GM20000 (cell line): Measurements from ENCODE around the gene KIF15.

Source experiments
- DNase-seq: peaks from one replicate; pipeline ENCODE4 v3.0.0; 2012; ENCODE audit warnings: low spot score
- TF ChIP-seq, protein P1 (sequence below): IDR thresholded peaks from 2 replicates; pipeline ENCODE4 v1.5.1; 2012; ENCODE audit warnings: mild to moderate bottlenecking, control low read depth; ENCODE audit errors: extremely low read depth, missing control alignments

KIF15 gene

DNA sequence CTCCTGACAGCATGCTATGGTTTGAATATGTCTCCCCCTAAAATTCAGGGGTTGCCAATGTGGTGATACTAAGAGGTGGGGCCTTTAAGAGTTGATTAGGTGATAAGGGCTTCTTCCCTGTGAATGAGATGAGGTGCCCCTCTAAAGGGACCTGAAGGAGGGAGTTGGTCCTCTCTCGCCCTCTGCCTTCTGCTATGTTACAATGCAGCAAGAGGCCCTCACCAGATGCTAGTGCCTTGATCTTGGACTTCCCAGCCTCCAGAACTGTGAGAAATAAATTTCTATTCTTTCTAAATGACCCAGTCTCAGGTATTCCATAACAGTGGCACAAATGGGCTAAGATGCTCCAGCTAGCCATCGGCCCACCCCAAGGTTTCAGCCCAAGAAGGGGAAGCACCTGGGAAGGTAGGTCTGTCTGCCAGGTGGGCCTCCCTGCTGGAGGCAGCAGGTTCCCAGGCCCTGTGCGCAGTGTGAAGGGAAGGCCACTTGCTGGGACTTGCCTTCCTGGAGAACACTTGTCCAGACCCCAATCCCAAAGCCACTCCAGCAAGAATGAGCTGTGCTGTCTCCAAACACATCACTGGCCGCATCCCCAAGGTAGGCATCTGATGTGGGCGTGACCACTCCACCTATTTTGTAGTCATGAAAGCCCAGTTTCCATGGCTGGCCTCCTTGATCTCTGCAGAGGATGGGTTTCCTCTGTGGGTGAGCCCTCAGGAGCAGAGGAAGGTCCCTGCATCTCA is 121.8 kb downstream of the KIF15 start:
- no peak for DNase-seq
- TF ChIP-seq, protein P1, sequence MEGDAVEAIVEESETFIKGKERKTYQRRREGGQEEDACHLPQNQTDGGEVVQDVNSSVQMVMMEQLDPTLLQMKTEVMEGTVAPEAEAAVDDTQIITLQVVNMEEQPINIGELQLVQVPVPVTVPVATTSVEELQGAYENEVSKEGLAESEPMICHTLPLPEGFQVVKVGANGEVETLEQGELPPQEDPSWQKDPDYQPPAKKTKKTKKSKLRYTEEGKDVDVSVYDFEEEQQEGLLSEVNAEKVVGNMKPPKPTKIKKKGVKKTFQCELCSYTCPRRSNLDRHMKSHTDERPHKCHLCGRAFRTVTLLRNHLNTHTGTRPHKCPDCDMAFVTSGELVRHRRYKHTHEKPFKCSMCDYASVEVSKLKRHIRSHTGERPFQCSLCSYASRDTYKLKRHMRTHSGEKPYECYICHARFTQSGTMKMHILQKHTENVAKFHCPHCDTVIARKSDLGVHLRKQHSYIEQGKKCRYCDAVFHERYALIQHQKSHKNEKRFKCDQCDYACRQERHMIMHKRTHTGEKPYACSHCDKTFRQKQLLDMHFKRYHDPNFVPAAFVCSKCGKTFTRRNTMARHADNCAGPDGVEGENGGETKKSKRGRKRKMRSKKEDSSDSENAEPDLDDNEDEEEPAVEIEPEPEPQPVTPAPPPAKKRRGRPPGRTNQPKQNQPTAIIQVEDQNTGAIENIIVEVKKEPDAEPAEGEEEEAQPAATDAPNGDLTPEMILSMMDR = no peak

DNA sequence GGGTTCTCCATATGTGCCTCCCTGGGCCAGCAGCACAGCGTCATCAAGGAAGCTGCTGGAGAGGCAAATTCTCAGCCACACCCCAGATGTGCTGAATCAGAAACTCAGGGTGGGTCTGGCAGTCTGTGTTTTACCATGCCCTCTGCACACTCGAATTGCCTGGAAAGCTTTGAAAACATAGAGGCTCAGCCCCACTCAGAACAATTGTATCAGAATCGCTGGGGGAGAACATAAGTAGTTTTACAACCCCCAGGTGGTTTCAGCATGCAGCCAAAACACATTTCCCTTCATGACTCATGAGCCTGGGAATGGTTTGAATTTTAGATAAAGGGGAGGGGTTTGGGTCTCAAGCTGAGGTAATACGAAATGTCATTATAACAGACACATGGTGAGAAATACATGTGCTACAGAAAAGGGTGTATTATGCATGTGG is 122.4 kb downstream of the KIF15 start:
- no peak for DNase-seq

DNA sequence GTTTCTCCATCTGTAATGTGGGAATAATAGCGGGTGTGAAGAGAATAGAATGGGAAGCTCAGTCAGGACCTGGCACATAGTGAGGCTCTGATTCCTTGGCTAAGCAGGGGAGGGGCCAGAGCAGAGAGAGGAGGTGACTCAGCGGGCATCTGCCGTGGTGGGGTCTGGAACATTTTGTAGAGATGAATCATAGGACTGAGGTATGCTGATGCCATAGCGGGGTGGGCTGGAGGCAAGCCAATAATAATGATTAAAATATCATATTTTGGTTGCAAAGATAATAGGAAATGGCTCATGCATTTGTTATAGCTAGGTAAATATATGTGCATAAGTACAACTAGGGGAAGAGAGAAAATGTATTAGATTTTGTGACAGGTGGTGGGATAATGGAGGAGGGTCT is 124.0 kb downstream of the KIF15 start:
- TF ChIP-seq, protein P1 = no peak
- no peak for DNase-seq

More for the DNA sequence above, 122.4 kb downstream of the KIF15 start:
- TF ChIP-seq, protein P1 = no peak

DNA sequence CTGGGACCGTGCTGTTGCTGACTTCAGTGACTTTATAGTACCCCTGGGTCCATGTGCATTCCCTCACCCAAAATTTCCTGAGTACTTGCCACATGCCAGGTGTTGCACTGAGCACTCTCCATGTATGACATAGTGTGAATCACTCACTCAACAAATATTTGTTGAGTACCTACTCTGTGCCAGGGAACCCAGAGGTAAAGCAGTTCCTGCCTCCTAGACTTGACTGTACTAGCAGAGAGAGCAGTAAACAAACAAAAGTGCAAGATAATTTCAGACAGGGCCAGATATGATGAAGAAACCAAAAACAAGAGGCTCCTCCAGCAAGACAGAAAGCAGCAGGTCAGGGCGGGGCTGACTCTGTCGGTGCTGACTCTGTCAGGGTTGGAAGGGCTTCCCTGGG is 125.0 kb downstream of the KIF15 start:
- DNase-seq = no peak
- TF ChIP-seq, protein P1 = no peak

DNA sequence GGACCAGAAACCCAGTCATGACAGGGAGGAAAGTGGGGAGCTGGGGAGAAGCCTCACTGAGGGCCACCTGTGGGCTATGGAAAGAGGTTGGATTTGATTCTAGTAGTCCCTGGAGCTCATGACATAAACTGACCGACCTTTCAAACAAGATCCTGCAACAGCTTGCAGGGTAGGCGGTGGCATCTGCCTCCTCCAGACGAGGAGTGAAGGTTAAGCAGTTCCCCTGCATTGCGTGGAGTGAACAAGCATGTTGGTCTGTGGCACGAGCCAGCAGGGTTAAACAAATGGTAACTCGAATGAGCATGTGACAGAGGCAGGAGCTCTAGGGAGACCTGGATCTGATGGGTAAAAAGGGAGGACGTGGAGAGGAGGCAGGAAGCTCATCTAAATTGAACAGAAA is 125.5 kb downstream of the KIF15 start:
- DNase-seq = no peak
- TF ChIP-seq, protein P1 = no peak

DNA sequence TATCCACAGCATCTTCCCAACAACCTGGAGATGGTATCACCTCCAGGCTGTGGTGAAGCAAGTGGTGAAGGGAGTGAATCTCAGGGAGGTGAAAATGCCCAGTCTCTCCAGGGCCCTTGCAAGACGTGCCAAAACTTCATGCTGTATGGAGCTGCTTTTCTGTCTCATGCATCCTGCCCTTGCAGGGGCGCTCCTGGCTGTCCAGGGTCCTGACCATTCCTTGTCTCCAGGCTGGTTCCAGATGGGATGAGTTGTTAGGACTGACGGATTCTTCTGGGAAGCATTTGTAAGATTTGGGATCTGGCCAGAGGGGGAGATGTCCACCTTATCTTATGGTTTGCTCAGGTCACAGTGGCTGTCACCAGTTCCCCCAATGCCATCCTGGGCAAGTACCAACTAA is 128.7 kb downstream of the KIF15 start:
- TF ChIP-seq, protein P1 = no peak
- no peak for DNase-seq

DNA sequence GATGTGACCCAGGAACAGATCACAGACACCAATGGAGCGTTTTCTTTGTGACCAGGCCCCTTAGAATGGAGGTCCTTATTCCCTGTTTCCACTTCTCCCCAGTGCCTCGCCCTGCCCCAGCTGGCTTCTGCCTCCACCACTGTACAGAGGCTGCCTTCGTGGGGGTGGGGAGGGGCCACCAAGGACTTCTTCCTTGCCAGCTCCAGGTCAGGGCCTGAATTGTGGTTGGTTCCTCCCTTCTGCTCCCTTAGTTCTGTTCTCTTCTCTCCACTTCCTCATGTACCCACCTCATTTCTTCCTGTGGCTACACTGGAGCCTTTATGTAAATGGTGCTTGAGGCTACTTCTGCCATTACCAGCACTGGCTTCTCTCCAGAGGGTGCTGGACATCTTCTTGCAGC is 129.3 kb downstream of the KIF15 start:
- TF ChIP-seq, protein P1 = no peak
- DNase-seq = no peak
